Esophagus muscularis mucosa (tissue), 4 donors: ENCODE measurements around the gene KRTAP5-4.

Experiments
- CTCF ChIP-seq, 3 experiments: fragments of 200-600 bp in 2 of 3; fragments of 450-650 bp in 1 of 3; sonication (generic) in 2 of 3; IDR thresholded peaks; one replicate each; pipeline ENCODE4 v1.5.1; 2017 to 2019; ENCODE audit warnings: antibody characterized with exemption in 3 of 3, mild to moderate bottlenecking in 2 of 3, moderate library complexity in 1 of 3
- EP300 ChIP-seq: sonication (generic); formaldehyde crosslinking; IDR thresholded peaks from one replicate; pipeline ENCODE4 v1.6.1; 2017; ENCODE audit warnings: antibody characterized with exemption
- POLR2A ChIP-seq: fragments of 450-650 bp; IDR thresholded peaks from one replicate; pipeline ENCODE4 v1.6.1; 2017; ENCODE audit warnings: antibody characterized with exemption, moderate library complexity, mild to moderate bottlenecking, low read depth
- POLR2AphosphoS5 ChIP-seq, 2 donors: sonication (generic); formaldehyde crosslinking; IDR thresholded peaks; one replicate each; pipeline ENCODE4 v1.6.1; 2017; ENCODE audit warnings: antibody characterized with exemption in 2 of 2

- TF ChIP-seq POLR2AphosphoS5 (IDR thresholded peaks at IDR 0.05), result no peak
- TF ChIP-seq CTCF (IDR thresholded peaks at IDR 0.05), result no peak
- TF ChIP-seq POLR2A, result no peak
- TF ChIP-seq EP300, result no peak
Measured at GRCh38 chr11:1652026-1652425, 30.1 kb upstream of the KRTAP5-4 start.
